ENCODE measurements around the gene TMSB15C. TPM values are rescaled to one million over a fixed set of nuclear protein-coding genes. Genes with fewer than 3 reads are reported as not detected.
"Not testable (repeated sequence)": the region's sequence is repeated elsewhere in the genome, so short reads cannot be mapped to it uniquely, and the experiment has no call there.

TMSB15C gene
- total RNA-seq = 1 to 10 TPM; 1.2 to 6.4 TPM

GRCh38 chrX:104075778-104076445 is at the start of gene TMSB15C:
TMSB15C (minus strand) TSS chrX:104076236.
- no CpG with 5 or more reads among the region's 46 CpGs for WGBS
- DNase-seq (ENCODE audit: low spot score); H3K36me3 ChIP-seq; intact Hi-C loops (cut with DNase I); H3K4me1 ChIP-seq (replicated peaks); H3K4me3 ChIP-seq; H3K27ac ChIP-seq; H3K27me3 ChIP-seq (replicated peaks; ENCODE audit: insufficient read depth); H3K9me3 ChIP-seq: not testable (repeated sequence)

- H3K4me1 ChIP-seq (replicated peaks) = no peaks in the 10 kb centered on the region
- H3K9me3 ChIP-seq = no peaks in the 10 kb centered on the region
- TF ChIP-seq CTCF (IDR thresholded peaks at IDR 0.05) (no peak), POLR2AphosphoS5 (IDR thresholded peaks at IDR 0.05) (no peak), POLR2A (IDR thresholded peaks at IDR 0.05) (no peak)
- WGBS = 67% methylated on average over 5 of the region's 5 CpGs
- DNase-seq (ENCODE audit: low spot score) = no peak
- intact Hi-C loops (cut with DNase I) = no loop called here
- no peak overlapping the region for H3K27ac ChIP-seq
- H3K36me3 ChIP-seq = no peaks in the 10 kb centered on the region
- no peaks in the 10 kb centered on the region for H3K27me3 ChIP-seq (replicated peaks; ENCODE audit: insufficient read depth)
- no peak overlapping the region for H3K4me3 ChIP-seq
Measured at GRCh38 chrX:104122829-104123228, 46.8 kb upstream of the TMSB15C start.

- WGBS = no CpG with 5 or more reads among the region's 1 CpG
- Histone ChIP-seq H3K27ac (no peak overlapping the region), H3K9me3 (no peaks in the 10 kb centered on the region), H3K36me3 (no peaks in the 10 kb centered on the region), H3K4me1 (replicated peaks) (no peaks in the 10 kb centered on the region), H3K27me3 (replicated peaks; ENCODE audit: insufficient read depth) (no peaks in the 10 kb centered on the region), H3K4me3 (no peak overlapping the region)
- intact Hi-C loops (cut with DNase I) = no loop called here
- no peak for DNase-seq (ENCODE audit: low spot score)
- TF ChIP-seq POLR2AphosphoS5 (IDR thresholded peaks at IDR 0.05) (no peak), POLR2A (IDR thresholded peaks at IDR 0.05) (no peak), CTCF (IDR thresholded peaks at IDR 0.05) (no peak)
Measured at GRCh38 chrX:104118765-104119164, 42.7 kb upstream of the TMSB15C start.

GRCh38 chrX:104117759-104118158 is 41.7 kb upstream of the TMSB15C start:
- TF ChIP-seq POLR2AphosphoS5 (IDR thresholded peaks at IDR 0.05) (no peak), CTCF (IDR thresholded peaks at IDR 0.05) (no peak), POLR2A (IDR thresholded peaks at IDR 0.05) (no peak)
- DNase-seq (ENCODE audit: low spot score) = no peak
- no peaks in the 10 kb centered on the region for H3K9me3 ChIP-seq
- H3K4me1 ChIP-seq (replicated peaks) = no peaks in the 10 kb centered on the region
- no peak overlapping the region for H3K4me3 ChIP-seq
- no peaks in the 10 kb centered on the region for H3K27me3 ChIP-seq (replicated peaks; ENCODE audit: insufficient read depth)
- intact Hi-C loops (cut with DNase I) = no loop called here
- H3K27ac ChIP-seq = no peak overlapping the region
- H3K36me3 ChIP-seq = no peaks in the 10 kb centered on the region

GRCh38 chrX:104113222-104113965 is 37.4 kb upstream of the TMSB15C start:
- Histone ChIP-seq H3K27ac (no peak overlapping the region), H3K36me3 (no peaks in the 10 kb centered on the region), H3K4me3 (peak overlapping the region; percentile 38 to 39), H3K9me3 (no peaks in the 10 kb centered on the region), H3K27me3 (replicated peaks; ENCODE audit: insufficient read depth) (no peaks in the 10 kb centered on the region), H3K4me1 (replicated peaks) (no peaks in the 10 kb centered on the region)
- intact Hi-C loops (cut with DNase I) = no loop called here
- WGBS = 7% methylated on average over 24 of the region's 24 CpGs
- TF ChIP-seq CTCF (IDR thresholded peaks at IDR 0.05) = peak in 3 of 4 experiments; percentile 23 to 45 (median 39)
- no peak for TF ChIP-seq POLR2AphosphoS5 (IDR thresholded peaks at IDR 0.05)
- peak; percentile 33 for DNase-seq (ENCODE audit: low spot score)

Measured in prostate gland (tissue), 2 donors.